GM15510 (cell line): ENCODE data around the gene ANO7.

Experiments used
- POLR2A ChIP-seq: IDR thresholded peaks from 3 replicates; pipeline ENCODE4 v1.6.1; 2011; ENCODE audit warnings: borderline replicate concordance; ENCODE audit not compliant: insufficient read length; ENCODE audit errors: extremely low read depth

ANO7 gene

DNA sequence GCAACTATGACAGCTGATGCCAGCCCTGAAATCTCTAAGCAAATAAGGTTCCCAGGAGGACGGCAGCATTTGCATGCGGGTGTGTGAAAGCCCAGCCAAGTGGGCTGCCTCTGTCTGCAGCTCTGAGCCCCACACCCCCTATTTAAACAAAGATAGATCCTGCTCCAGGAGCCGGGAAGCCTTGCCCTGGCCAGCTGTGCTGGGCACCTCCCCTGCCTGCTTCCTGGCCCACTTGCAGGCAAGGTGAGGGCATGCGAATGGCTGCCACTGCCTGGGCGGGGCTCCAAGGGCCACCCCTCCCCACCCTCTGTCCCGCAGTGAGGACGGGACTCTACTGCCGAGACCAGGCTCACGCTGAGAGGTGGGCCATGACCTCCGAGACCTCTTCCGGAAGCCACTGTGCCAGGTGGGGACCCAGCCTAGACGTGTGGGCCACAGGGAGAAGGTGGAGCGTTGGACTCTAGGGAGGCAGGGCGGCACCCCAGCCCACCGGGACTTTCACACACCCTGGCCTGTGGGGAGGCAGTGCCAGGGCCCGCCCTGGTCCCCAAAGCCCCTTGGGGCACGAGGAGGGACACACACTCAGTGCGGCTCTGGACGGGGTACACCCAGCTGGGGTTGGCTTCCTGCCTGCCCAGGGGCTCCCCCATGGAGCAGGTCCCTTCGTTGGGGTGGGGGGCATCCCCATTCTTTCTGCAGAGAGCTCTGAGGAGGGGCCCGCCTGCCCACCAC, at the start of gene ANO7:
Gene ANO7, plus strand, starts transcription at position 317 of the 732 bp plus-strand sequence. CDS start 1,387 bp downstream, outside the sequence.
- no peak for TF ChIP-seq POLR2A

- no peak for TF ChIP-seq POLR2A
These were observed 48.7 kb upstream of the ANO7 start for GRCh38 chr2:241139531-241140444.

DNA sequence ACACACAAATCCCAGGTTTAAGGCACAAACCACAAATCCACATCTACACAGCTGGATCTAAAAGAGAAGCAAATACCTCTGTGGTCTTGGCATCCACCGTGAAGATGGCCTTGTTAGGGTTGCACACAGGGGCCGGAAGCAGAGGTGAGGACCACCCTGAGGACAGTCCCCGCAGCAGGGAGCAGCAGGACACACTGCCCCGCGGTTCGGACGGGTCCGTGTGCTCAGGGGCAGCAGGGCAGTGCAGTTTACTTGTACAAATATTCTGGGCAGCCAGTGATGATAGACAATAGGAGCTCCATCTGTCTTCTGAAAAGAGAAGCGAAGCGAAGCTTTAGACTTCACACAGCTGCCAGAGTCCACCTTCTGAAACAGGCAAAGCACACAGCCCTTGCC, 48.0 kb upstream of the ANO7 start:
- no peak for TF ChIP-seq POLR2A

- no peak for TF ChIP-seq POLR2A
These were observed 47.2 kb upstream of the ANO7 start for GRCh38 chr2:241141214-241141770.

- TF ChIP-seq POLR2A, result no peak
These were observed 46.4 kb upstream of the ANO7 start for GRCh38 chr2:241142063-241142462.

DNA sequence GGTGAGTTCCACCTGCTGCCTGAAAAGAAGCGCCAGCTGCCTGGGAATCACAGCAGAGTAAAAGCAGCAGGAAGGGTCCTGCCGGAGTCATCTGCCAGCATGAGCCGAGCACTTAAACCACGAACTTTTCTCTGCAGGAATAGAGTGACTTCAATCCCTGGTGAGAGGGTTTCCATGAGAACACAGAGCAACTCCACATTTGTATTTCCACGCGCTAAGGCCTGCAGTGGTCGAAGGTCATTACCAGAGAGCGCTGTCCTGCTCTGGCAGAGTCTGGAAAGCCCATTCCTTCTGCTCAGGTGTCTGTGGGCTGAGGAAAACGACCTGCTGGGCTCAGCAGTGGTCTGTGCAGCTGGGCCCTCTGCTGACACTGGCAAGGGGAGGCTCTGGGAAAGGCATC, 45.9 kb upstream of the ANO7 start:
- no peak for TF ChIP-seq POLR2A

GRCh38 chr2:241146286-241146685, 42.2 kb upstream of the ANO7 start:
- no peak for TF ChIP-seq POLR2A

GRCh38 chr2:241147336-241147735, 41.1 kb upstream of the ANO7 start:
- no peak for TF ChIP-seq POLR2A

GRCh38 chr2:241148239-241148638, 40.2 kb upstream of the ANO7 start:
- no peak for TF ChIP-seq POLR2A

GRCh38 chr2:241148891-241149674, 39.4 kb upstream of the ANO7 start, which contains the start of gene PASK:
Gene PASK (minus strand): TSS chr2:241149472. CDS start chr2:241143032, 6,440 bp downstream.
- peak; percentile 35 for TF ChIP-seq POLR2A

GRCh38 chr2:241149675-241149924, 38.9 kb upstream of the ANO7 start:
- TF ChIP-seq POLR2A, result no peak

GRCh38 chr2:241149925-241150659, 38.4 kb upstream of the ANO7 start, which contains the start of gene PPP1R7:
Gene PPP1R7 (plus strand): TSS chr2:241150467. CDS start chr2:241150496, 29 bp downstream.
- peak; percentile 85 for TF ChIP-seq POLR2A

DNA sequence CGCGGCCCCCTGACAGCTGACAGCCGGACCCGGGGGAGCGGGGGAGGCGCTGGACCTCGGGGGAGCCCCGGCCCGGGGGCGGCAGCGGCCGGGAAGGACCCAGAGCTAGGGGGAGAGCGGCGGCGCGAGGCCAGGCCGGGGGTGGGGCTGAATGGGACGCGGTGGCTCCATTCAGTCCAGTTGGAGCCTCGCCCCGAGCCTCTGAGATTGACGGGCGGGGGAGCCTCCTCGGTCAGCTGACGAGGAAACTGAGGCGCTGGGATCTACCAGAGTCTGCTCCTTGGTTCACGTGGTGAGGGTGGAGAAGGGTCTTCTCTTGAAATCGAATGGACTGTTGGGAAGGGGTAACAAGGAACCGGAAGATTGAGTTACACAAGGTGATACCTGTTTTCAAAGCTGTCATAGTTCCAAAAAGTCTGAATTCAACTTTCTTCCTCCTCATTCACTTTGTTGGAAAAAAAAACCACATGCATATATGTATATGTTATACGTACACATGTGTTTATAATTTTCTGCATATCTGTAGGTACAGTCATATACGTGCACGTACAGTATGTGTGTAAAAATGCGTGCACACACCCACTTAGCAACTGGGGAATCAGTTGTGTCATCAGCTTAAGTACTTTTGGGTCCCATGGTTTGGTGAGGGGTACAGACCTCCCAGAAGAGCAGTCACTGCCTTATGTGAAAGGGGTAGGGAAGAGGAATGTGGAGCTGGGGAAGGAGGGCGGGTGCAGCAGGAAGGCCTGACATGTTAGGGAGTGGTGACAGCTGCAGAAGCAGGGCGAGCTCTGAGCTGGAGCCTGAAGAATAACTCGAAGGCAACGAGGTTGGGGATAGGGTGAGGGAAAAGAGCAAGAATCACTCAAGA, 37.6 kb upstream of the ANO7 start:
- TF ChIP-seq POLR2A, result no peak
